K562 (cell line): ENCODE results near the gene ZNF385D. TPM values are rescaled to one million over a fixed set of nuclear protein-coding genes. Genes with fewer than 3 reads are reported as not detected.

Source experiments
- CBFB ChIP-seq: sonication (generic); formaldehyde crosslinking; IDR thresholded peaks from 2 replicates; pipeline ENCODE4 v1.4.0; 2020; ENCODE audit warnings: mild to moderate bottlenecking, missing genetic modification reagents
- CHD1 ChIP-seq: fragments of 200-600 bp; sonication (generic); IDR thresholded peaks from one replicate; pipeline ENCODE4 v1.6.1; 2012; ENCODE audit warnings: mild to moderate bottlenecking, moderate library complexity, low read length, inconsistent platforms
- DDX20 ChIP-seq: fragments of 450-650 bp; IDR thresholded peaks from 2 replicates; pipeline ENCODE4 v1.6.1; 2016; ENCODE audit warnings: missing genetic modification characterization, low read depth, mild to moderate bottlenecking, missing compliant biosample characterization, moderate library complexity
- MECOM ChIP-seq: fragments of 250-450 bp; sonication (Bioruptor Pico); IDR thresholded peaks from 2 replicates; pipeline ENCODE4 v1.8.0; 2022; ENCODE audit warnings: inconsistent platforms
- OTX1 ChIP-seq: fragments of 450-650 bp; formaldehyde crosslinking; IDR thresholded peaks from 2 replicates; pipeline ENCODE4 v1.4.0; 2022; ENCODE audit warnings: mild to moderate bottlenecking
- POLR2H ChIP-seq: IDR thresholded peaks from 2 replicates; pipeline ENCODE4 v1.6.1; 2016; ENCODE audit warnings: missing genetic modification characterization, low read depth, mild to moderate bottlenecking, control low read depth, missing compliant biosample characterization, moderate library complexity
- RFX5 ChIP-seq: IDR thresholded peaks from 2 replicates; pipeline ENCODE4 v1.6.1; 2011; ENCODE audit warnings: low read depth, mild to moderate bottlenecking, improper control_type of control experiment, low read length
- SAP30 ChIP-seq: fragments of 200-600 bp; sonication (generic); IDR thresholded peaks from 2 replicates; pipeline ENCODE4 v1.6.1; 2012; ENCODE audit warnings: borderline replicate concordance, low read depth, mild to moderate bottlenecking, moderate library complexity, low read length, control low read depth, inconsistent platforms; ENCODE audit not compliant: insufficient read depth, poor library complexity, severe bottlenecking
- SFPQ ChIP-seq: fragments of 200-400 bp; formaldehyde crosslinking; IDR thresholded peaks from 2 replicates; pipeline ENCODE4 v1.6.1; 2017; ENCODE audit warnings: mild to moderate bottlenecking, low read depth, low read length, moderate library complexity
- SIX5 ChIP-seq, 2 experiments: IDR thresholded peaks; 2 replicates each; pipeline ENCODE4 v1.6.1; 2011; ENCODE audit warnings: low read length in 2 of 2, borderline replicate concordance in 1 of 2, low read depth in 1 of 2, mild to moderate bottlenecking in 1 of 2, moderate library complexity in 1 of 2; ENCODE audit not compliant: insufficient read depth in 1 of 2
- TRIM28 ChIP-seq: fragments of 450-650 bp; IDR thresholded peaks from 2 replicates; pipeline ENCODE4 v1.6.1; 2017
- TSC22D4 ChIP-seq: fragments of 450-650 bp; IDR thresholded peaks from 2 replicates; pipeline ENCODE4 v1.6.1; 2016; ENCODE audit warnings: missing genetic modification characterization, missing biosample characterization, control low read depth
- ZFP91 ChIP-seq: sonication (generic); formaldehyde crosslinking; IDR thresholded peaks from 2 replicates; pipeline ENCODE4 v1.8.0; 2022; ENCODE audit warnings: mild to moderate bottlenecking, missing genetic modification reagents
- ZNF239 ChIP-seq: fragments of 250-450 bp; sonication (Bioruptor Pico); IDR thresholded peaks from 2 replicates; pipeline ENCODE4 v1.4.0; 2020; ENCODE audit warnings: mild to moderate bottlenecking
- ZNF407 ChIP-seq: fragments of 450-650 bp; IDR thresholded peaks from 2 replicates; pipeline ENCODE4 v1.6.1; 2016; ENCODE audit warnings: low read depth
- polyA plus RNA-seq, 8 experiments: library from polyadenylated mRNA; depleted of rRNA in 4 of 8; stranded (reverse) in 5 of 8; unstranded in 3 of 8; fragments of >200 nt; fragmentation: Nextera tagmentation in 2 of 8; fragmentation: Illumina TruSeq in 1 of 8; extraction: Ambion mirVana in 2 of 8; extraction: Trizol in 1 of 8; gene quantifications; 2 replicates each; pipeline versions ENCODE4 v1.2.1 to v1.2.3, GENCODE V29; 2011 to 2014; ENCODE audit warnings: inconsistent platforms in 1 of 8, missing spikeins in 1 of 8
- total RNA-seq, 7 experiments: library from RNA; depleted of rRNA in 6 of 7; stranded (reverse); fragments of >200 nt in 6 of 7; fragmentation: Illumina TruSeq in 2 of 7; extraction: Trizol in 2 of 7; gene quantifications; 2 replicates each; pipeline versions ENCODE4 v1.2.1 to v1.2.3, GENCODE V29; 2011 to 2021; ENCODE audit warnings: low replicate concordance in 1 of 7

ZNF385D gene
- total and polyA plus RNA-seq, 9 of the 15 experiments (the other 6 are each of a cell fraction or from before 2014, with no cell fraction given), result 0.14 to 1.7 (median 0.51) TPM

GRCh38 chr3:21526461-21526860 is 224.5 kb downstream of the ZNF385D start (continued):
- no peak for TF ChIP-seq ZNF407
- no peak for TF ChIP-seq TRIM28
- TF ChIP-seq ZNF239 (CRISPR knock-in tag), result no peak
- TF ChIP-seq SAP30, result no peak
- TF ChIP-seq CBFB, result no peak
- TF ChIP-seq CHD1, result no peak
- no peak for TF ChIP-seq ZFP91 (CRISPR knock-in tag)
- TF ChIP-seq SFPQ, result no peak
- no peak for TF ChIP-seq POLR2H (tag)
- no peak for TF ChIP-seq OTX1 (CRISPR knock-in tag)
- no peak for TF ChIP-seq DDX20
- no peak for TF ChIP-seq MECOM (CRISPR knock-in tag)
- TF ChIP-seq RFX5, result no peak
- TF ChIP-seq TSC22D4 (tag), result no peak
- no peak for TF ChIP-seq SIX5 (IDR thresholded peaks at IDR 0.05; ENCODE audit: borderline replicate concordance in 1 of 2, insufficient read depth in 1 of 2, low read depth in 1 of 2, low read length in 2 of 2)
